Small intestine (tissue), 7 donors: ENCODE data around the gene CLTCL1. TPM values are rescaled to one million over a fixed set of nuclear protein-coding genes. Genes with fewer than 3 reads are reported as not detected.

Source experiments
- DNase-seq, 2 donors: peaks; one replicate each; pipeline versions ENCODE4 v3.0.0 to v3.0.0-alpha.2; 2013
- FAIRE-seq: peaks from 2 replicates; lab custom pipeline; 2012; peaks lifted over from hg19 to GRCh38; lab: Jason Lieb, UNC
- H3K27ac ChIP-seq, 3 donors: one replicate each; pipeline ENCODE4 v1.5.1; 2013; ENCODE audit warnings: low read length in 2 of 3, mild to moderate bottlenecking in 2 of 3, control low read depth in 1 of 3, inconsistent platforms in 1 of 3, low read depth in 1 of 3, moderate library complexity in 1 of 3
- H3K27me3 ChIP-seq, 3 donors: one replicate each; pipeline ENCODE4 v1.6.1; 2013; ENCODE audit warnings: low read length in 3 of 3, inconsistent platforms in 1 of 3; ENCODE audit not compliant: control insufficient read depth in 3 of 3, insufficient read depth in 3 of 3
- H3K36me3 ChIP-seq, 3 donors: one replicate each; pipeline ENCODE4 v1.6.1; 2013; ENCODE audit warnings: low read length in 3 of 3, inconsistent platforms in 1 of 3, low read depth in 1 of 3, mild to moderate bottlenecking in 1 of 3, moderate library complexity in 1 of 3; ENCODE audit not compliant: control insufficient read depth in 3 of 3, insufficient read depth in 2 of 3
- H3K4me1 ChIP-seq, 3 donors: one replicate each; pipeline ENCODE4 v1.6.1; 2013; ENCODE audit warnings: low read length in 2 of 3, inconsistent platforms in 1 of 3, low read depth in 1 of 3, mild to moderate bottlenecking in 1 of 3, moderate library complexity in 1 of 3; ENCODE audit not compliant: control insufficient read depth in 3 of 3, insufficient read depth in 2 of 3
- H3K4me3 ChIP-seq, 3 donors: one replicate each; pipeline ENCODE4 v1.5.1; 2013; ENCODE audit warnings: low read length in 3 of 3, control low read depth in 1 of 3, inconsistent platforms in 1 of 3, low read depth in 1 of 3, mild to moderate bottlenecking in 1 of 3, moderate library complexity in 1 of 3
- H3K9me3 ChIP-seq, 2 donors: one replicate each; pipeline ENCODE4 v1.6.1; 2013; ENCODE audit warnings: low read depth in 1 of 2, low read length in 1 of 2; ENCODE audit not compliant: control insufficient read depth in 2 of 2, insufficient read depth in 1 of 2
- WGBS, 3 donors: extraction: QIAGEN DNeasy Blood & Tissue Kit; methylation state at CpG; one replicate each; pipeline ENCODE4 v1.1.7; 2013; 5-methylcytosine and 5-hydroxymethylcytosine counted together
- polyA plus RNA-seq, 4 donors: library from polyadenylated mRNA; stranded (reverse) in 3 of 4; unstranded in 1 of 4; fragments of 200-250 nt in 3 of 4; fragments of 120-200 nt in 1 of 4; gene quantifications; one replicate each; pipeline versions ENCODE4 v1.2.1 to v1.2.3, GENCODE V29; 2013
- donor health status: healthy with polysubstance abuse.
- donor health status: control.
- donor health status: control.
- donor health status: Bipolar disorder and iron deficiency.
- donor health status: healthy.

Gene CLTCL1
- polyA plus RNA-seq, 4 donors, result 0.67 to 1.5 (median 0.95) TPM

DNA sequence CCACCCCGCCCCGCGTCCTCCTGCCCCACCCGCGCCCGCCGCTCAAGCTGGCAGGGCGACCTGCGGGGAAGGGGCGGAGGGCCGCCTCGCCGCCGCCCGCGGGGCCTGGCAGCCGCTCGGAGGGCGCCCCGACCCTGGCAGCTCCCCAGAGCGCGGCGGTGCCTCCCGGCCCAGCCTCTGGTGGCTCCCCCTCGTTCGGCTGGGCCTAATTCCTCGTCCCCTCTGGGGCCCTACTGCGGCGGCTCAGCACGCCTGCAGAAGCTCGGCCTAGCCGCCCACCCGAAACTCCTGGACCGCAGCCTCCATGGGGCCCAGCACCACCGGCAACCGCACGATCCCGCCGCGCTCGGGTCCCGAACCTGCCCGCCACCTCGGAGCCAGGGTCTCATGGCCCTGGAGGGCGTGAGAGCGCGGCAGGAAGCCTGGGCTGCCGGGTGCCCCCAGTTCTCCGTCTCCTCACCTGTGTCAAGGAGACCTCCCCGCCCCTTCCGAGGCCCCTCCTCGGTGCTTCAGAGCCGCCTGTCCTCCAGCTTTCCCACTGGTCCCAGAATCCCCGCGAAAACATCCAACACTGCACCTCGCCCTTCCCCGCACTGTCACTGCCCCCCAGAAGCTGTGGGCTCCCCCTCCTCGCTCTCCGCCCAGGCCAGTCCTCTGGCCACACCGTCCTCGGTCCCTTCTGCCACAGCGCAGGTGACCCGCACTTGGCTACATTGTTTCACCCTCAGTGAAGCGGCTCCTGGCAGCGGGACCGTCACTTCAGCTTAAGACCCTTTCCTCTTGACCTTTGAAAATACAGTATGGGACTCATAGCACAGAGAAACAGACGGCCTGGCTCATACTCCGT is 140.8 kb downstream of the CLTCL1 start:
- H3K36me3 ChIP-seq, result no peaks in the 10 kb centered on the region
- H3K4me1 ChIP-seq, result peaks cover 0 to 2% (median 0%) of the 10 kb centered on the region in 3 donors
- DNase-seq, result no peak
- no peak overlapping the region for H3K27ac ChIP-seq
- 10 to 20% (median 15%) methylated on average over 44 to 68 of the region's 68 CpGs for WGBS, 3 donors
- peaks cover 37 to 67% (median 42%) of the 10 kb centered on the region in 3 donors for H3K27me3 ChIP-seq
- no peak overlapping the region for H3K4me3 ChIP-seq
- no peak for FAIRE-seq
- peaks cover 0 to 6% of the 10 kb centered on the region in 2 donors for H3K9me3 ChIP-seq

DNA sequence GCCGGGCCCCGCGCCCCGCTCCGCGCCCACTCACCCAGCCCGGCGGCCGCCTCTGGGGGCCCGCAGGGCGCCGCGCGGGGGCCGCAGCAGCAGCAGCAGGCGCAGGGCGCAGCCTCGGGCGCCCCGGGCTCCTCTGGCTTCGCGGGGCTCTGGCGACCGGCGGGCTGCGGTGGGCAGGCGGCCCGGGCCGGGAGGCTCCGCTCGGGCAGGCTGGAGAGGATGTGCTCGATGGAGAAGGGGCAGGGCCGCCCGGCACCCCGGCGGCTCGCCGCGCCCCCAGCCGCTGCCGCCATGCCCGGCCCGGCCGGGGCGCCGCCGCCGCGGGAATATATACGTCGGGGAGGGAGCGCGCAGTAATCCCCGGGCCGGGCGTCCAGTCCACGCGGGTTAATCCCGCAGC is 141.5 kb downstream of the CLTCL1 start, which contains the start of gene GSC2:
Gene GSC2 (minus strand): TSS at position 302 of the 400 bp plus-strand sequence. CDS start 9 bp downstream, at position 293.
- Histone ChIP-seq H3K36me3 (no peaks in the 10 kb centered on the region), H3K4me1 (peaks cover 0 to 2% (median 0%) of the 10 kb centered on the region in 3 donors), H3K4me3 (peak within 1 kb of the TSS in 1 of 3 donors; percentile 31), H3K9me3 (peaks cover 0 to 6% of the 10 kb centered on the region in 2 donors), H3K27ac (no peak within 1 kb of the TSS), H3K27me3 (peaks cover 37 to 66% (median 41%) of the 10 kb centered on the region in 3 donors)
- FAIRE-seq (no peak), DNase-seq (no peak)
- 0 to 12% (median 2%) methylated on average over 5 to 59 of the region's 59 CpGs for WGBS, 3 donors

DNA sequence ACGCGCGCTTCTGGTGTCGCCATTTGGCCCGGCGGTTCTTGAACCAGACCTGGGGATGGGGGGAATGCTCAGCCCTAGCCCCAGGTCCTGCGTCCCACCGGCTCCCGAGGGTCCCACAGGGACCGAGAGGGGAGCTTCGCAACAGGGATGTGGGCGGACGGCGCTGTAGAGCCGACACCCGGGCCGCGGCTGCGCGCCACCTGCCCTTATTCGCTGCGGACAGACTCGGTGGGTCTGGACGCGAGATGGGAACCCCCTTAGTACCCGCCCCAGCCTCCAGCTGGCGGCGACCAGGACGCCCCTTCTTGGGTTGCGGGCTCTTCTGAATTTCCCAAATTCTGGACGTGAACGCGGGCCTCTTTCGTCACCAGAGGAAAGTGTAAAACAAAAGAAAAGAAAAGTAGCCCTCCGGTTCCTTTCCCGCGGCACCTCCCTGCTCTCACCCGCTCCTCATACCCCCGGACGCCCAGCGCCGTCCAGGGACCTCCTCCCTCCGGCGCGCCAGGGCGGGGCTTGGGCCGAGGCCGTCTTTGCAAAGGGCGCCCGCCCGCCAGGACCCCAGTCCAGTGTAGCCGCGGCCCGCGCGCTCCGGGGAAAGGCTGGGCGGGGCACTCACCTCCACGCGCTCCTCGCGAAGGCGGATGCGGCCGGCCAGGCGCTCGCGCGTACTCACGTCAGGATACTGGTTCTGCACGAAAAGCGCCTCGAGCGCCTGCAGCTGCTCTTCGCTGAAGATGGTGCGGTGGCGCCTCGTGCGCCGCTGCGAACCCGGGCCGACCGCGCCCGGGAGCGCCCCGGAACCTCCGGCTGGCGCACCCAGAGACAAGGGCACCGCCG is 142.3 kb downstream of the CLTCL1 start:
- WGBS, 3 donors, result 4 to 5% (median 4%) methylated on average over 74 to 92 of the region's 92 CpGs
- DNase-seq (peak; percentile 8 to 47), FAIRE-seq (no peak)
- Histone ChIP-seq H3K9me3 (peaks cover 0 to 6% of the 10 kb centered on the region in 2 donors), H3K4me3 (peak overlapping the region in 1 of 3 donors; percentile 31), H3K27ac (no peak overlapping the region), H3K36me3 (no peaks in the 10 kb centered on the region), H3K27me3 (peaks cover 37 to 64% (median 39%) of the 10 kb centered on the region in 3 donors), H3K4me1 (peaks cover 0 to 2% (median 0%) of the 10 kb centered on the region in 3 donors)

DNA sequence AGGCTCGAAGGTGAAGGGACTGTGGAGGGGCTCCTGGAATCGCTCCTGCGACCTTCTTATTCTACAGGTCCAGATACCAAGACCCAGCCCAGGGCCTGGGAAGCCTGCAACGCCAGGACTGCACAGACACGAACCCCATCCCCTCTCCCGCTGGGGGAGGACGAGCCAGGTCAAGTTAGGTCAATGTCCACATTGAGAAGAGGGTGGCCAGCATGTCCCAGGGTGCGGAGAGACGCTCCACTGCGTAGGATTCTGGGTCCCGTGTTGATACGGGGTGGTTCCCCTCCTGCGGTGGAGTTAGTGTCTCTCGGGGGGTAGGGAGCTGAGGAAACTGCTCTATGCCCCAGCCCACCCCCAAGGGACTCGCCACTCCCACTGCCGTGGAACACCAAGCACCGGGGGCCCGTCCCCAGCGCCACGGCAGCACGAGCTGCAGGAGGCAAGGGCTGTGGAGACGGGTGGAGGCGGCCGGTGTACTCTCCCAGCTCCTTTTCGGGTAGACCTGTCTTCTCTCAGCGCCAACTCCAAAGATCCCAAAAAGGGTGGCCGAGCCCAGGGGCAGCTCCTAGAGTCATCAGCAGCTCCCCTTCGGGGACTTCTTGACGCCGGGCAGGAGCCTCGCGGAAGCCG is 143.0 kb downstream of the CLTCL1 start:
- FAIRE-seq, result no peak
- no peak overlapping the region for H3K27ac ChIP-seq
- DNase-seq, result no peak
- 19 to 36% (median 31%) methylated on average over 31 to 33 of the region's 33 CpGs for WGBS, 3 donors
- H3K4me1 ChIP-seq, result peaks cover 0 to 4% (median 2%) of the 10 kb centered on the region in 3 donors
- H3K9me3 ChIP-seq, result peaks cover 0 to 6% of the 10 kb centered on the region in 2 donors
- no peaks in the 10 kb centered on the region for H3K36me3 ChIP-seq
- H3K4me3 ChIP-seq, result no peak overlapping the region
- peaks cover 37 to 62% (median 39%) of the 10 kb centered on the region in 3 donors for H3K27me3 ChIP-seq

DNA sequence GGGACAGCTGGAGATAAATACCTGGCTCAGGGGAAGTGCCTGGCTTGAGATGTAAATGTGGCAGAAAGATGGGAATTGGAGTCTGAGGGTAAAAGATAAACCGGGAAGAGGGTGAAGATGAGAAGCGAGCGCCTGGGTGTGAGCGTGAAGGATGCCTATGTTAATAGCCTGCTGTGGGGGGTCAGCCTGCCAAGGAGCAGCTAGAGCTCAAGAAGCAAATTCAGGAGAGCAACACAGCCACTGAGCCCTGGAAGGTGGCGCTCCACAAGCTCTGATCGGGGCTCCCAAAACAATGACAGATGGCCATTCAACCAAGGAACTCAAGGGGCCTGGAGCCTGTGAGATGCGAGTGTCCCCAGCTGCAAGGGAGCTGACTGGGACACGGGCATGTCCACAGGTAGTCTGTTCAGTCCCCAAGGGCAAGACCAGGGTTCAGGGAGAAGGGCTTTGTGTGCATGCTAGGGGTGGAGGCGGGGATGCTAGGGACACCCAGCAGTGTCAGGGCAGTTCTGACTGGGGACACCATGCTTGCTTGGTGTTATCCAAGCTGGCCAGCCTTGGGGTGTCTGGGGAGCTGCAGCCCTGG is 144.2 kb downstream of the CLTCL1 start:
- FAIRE-seq, result no peak
- peaks cover 32 to 54% (median 37%) of the 10 kb centered on the region in 3 donors for H3K27me3 ChIP-seq

DNA sequence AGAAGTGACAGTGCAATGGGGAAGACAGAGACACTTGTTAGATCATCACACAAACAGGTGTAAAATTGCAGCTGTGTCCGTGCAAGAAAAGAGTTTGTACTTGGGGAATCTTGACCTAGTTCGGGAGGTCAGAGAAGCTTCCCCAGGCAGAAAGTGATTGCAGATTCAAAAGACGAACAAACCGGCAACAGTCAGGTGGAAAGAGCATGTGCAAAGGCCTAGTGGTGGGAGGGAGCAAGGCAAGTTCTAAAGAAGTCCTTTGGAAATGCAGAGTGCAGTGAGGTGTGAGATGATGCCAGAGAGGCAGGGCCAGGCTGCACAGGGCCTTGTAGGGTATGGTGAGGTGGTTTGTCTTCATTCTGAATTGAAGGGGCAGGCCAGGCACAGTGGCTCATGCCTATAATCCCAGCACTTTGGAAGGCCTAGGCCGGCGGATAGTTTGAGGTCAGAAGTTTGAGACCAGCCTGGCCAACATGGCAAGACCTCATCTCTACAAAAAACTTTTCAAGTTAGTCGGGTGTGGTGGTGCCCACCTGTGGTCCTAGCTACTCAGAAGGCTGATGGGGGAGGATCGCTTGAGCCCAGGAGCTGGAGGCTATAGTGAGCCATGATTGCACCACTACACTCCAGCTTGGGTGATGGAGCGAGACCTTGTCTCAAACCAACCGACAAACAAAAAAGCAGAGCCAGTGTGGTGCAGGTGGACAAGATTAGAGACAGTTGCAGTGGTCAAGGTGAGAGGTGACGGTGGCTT is 145.1 kb downstream of the CLTCL1 start:
- peaks cover 0 to 13% (median 3%) of the 10 kb centered on the region in 3 donors for H3K36me3 ChIP-seq
- DNase-seq, result no peak
- FAIRE-seq, result no peak
- H3K27ac ChIP-seq, result no peak overlapping the region
- peaks cover 0 to 4% (median 2%) of the 10 kb centered on the region in 3 donors for H3K4me1 ChIP-seq
- no peak overlapping the region for H3K4me3 ChIP-seq
- H3K9me3 ChIP-seq, result peaks cover 0 to 2% of the 10 kb centered on the region in 2 donors
- 76 to 81% (median 80%) methylated on average over 11 of the region's 11 CpGs for WGBS, 3 donors
- H3K27me3 ChIP-seq, result peaks cover 24 to 45% (median 35%) of the 10 kb centered on the region in 3 donors

More for the DNA sequence above, 144.2 kb downstream of the CLTCL1 start:
- Histone ChIP-seq H3K27ac (no peak overlapping the region), H3K4me3 (no peak overlapping the region), H3K9me3 (peaks cover 0 to 6% of the 10 kb centered on the region in 2 donors), H3K4me1 (peaks cover 0 to 4% (median 2%) of the 10 kb centered on the region in 3 donors), H3K36me3 (peaks cover 0 to 6% (median 0%) of the 10 kb centered on the region in 3 donors)
- no peak for DNase-seq
- 33 to 54% (median 52%) methylated on average over 9 of the region's 9 CpGs for WGBS, 3 donors

DNA sequence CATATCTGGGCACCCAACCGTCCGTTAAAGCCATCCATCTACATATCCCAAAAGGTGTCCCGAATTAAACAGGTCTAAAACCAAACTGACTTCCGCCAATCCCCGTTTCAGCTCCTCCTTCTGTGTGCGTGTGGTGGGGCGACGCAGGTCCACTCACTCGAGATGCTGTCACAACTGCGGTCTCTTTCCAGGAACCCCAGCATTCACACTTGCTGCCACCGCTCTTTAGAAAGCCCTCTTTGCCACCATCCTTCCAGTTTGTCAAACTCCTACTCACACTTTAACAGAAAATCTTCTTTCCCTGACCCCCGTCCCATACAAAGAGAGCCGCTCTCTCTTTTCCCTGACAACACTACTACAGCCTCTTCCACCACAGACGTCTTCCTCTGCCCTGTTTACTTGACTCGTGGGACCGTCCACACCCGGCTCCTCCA is 147.5 kb downstream of the CLTCL1 start:
- peaks cover under 1 to 33% (median 6%) of the 10 kb centered on the region in 3 donors for H3K36me3 ChIP-seq
- no peak for FAIRE-seq
- peak overlapping the region; percentile 43 to 56 (median 49) for H3K27ac ChIP-seq
- WGBS, 3 donors, result 1 to 2% (median 2%) methylated on average over 17 of the region's 17 CpGs
- no peaks in the 10 kb centered on the region for H3K9me3 ChIP-seq
- H3K4me3 ChIP-seq, result peak overlapping the region; percentile 51 to 83 (median 75)
- peaks cover 0 to 4% (median 0%) of the 10 kb centered on the region in 3 donors for H3K4me1 ChIP-seq
- peaks cover 7 to 31% (median 13%) of the 10 kb centered on the region in 3 donors for H3K27me3 ChIP-seq
- no peak for DNase-seq
